Measurements from ENCODE around the gene RUFY4. TPM values are rescaled to one million over a fixed set of nuclear protein-coding genes. Genes with fewer than 3 reads are reported as not detected.
A peak's percentile ranks its signal among the peaks of the same experiment; 100 is the strongest.

RUFY4 gene
- total RNA-seq, 4 donors from 2014 or later = 0.11 TPM; not detected in 3

DNA sequence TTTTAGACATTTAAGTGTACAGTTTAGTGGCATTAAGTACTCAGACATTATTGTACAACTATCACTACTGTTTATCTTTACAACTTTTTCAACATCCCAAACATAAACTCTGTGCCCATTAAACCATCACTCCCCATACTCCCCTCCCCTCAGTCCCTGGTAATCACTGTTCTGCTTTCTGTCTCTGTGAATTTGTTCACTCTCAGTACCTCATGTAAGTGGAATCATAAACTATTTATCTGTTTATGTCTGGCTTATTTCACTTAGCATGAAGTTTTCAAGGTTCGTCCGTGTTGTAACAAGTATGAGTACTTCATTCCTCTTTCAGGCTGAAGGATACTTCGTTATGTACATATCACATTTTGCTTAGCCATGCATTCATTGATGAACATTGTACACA is 9.8 kb upstream of the RUFY4 start:
- TF ChIP-seq, protein P1, sequence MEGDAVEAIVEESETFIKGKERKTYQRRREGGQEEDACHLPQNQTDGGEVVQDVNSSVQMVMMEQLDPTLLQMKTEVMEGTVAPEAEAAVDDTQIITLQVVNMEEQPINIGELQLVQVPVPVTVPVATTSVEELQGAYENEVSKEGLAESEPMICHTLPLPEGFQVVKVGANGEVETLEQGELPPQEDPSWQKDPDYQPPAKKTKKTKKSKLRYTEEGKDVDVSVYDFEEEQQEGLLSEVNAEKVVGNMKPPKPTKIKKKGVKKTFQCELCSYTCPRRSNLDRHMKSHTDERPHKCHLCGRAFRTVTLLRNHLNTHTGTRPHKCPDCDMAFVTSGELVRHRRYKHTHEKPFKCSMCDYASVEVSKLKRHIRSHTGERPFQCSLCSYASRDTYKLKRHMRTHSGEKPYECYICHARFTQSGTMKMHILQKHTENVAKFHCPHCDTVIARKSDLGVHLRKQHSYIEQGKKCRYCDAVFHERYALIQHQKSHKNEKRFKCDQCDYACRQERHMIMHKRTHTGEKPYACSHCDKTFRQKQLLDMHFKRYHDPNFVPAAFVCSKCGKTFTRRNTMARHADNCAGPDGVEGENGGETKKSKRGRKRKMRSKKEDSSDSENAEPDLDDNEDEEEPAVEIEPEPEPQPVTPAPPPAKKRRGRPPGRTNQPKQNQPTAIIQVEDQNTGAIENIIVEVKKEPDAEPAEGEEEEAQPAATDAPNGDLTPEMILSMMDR (IDR thresholded peaks at IDR 0.05) = no peak
- TF ChIP-seq POLR2AphosphoS5 (IDR thresholded peaks at IDR 0.05) (no peak), EP300 (IDR thresholded peaks at IDR 0.05) (no peak), POLR2A (IDR thresholded peaks at IDR 0.05; ENCODE audit: low read depth) (no peak)
- H3K9me3 ChIP-seq = no peaks in the 10 kb centered on the region
- DNase-seq (ENCODE audit: extremely low spot score) = no peak
- WGBS = 69% methylated on average over 3 of the region's 3 CpGs
- no peak overlapping the region for H3K27ac ChIP-seq (replicated peaks in 1 of 4)
- no peaks in the 10 kb centered on the region for H3K27me3 ChIP-seq
- H3K4me1 ChIP-seq = no peaks in the 10 kb centered on the region
- H3K4me3 ChIP-seq = no peak overlapping the region
- intact Hi-C loops (cut with DNase I) = no loop called here
- no peaks in the 10 kb centered on the region for H3K36me3 ChIP-seq

DNA sequence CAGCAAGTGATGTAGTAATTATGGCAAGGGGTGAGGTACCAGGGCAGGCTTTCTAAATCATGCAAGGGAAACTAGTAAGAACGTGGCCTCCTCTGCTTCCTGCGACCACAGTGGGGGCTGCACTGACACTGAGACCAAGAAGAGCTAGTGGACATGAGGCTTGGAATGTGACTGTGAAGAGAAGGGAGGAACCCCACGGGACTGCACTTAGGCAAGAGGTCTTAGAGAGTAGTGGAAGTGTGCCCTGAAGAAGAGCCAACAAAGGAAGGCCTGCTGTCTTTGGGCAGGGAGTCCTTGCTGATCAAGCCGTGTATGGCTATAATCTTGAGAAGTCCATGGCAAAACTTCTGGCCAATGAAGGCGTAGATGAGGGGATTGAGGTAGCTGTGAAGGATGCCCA is 8.9 kb upstream of the RUFY4 start:
- 55% methylated on average over 5 of the region's 5 CpGs for WGBS
- Histone ChIP-seq H3K27ac (replicated peaks in 1 of 4) (no peak overlapping the region), H3K36me3 (no peaks in the 10 kb centered on the region), H3K9me3 (no peaks in the 10 kb centered on the region), H3K4me3 (no peak overlapping the region), H3K27me3 (peaks cover 0 to under 1% (median 0%) of the 10 kb centered on the region in 4 donors), H3K4me1 (no peaks in the 10 kb centered on the region)
- DNase-seq (ENCODE audit: extremely low spot score) = peak; percentile 80
- intact Hi-C loops (cut with DNase I) = no loop called here
- TF ChIP-seq, protein P1 (IDR thresholded peaks at IDR 0.05) = no peak
- no peak for TF ChIP-seq POLR2AphosphoS5 (IDR thresholded peaks at IDR 0.05)
- no peak for TF ChIP-seq POLR2A (IDR thresholded peaks at IDR 0.05; ENCODE audit: low read depth)
- TF ChIP-seq EP300 (IDR thresholded peaks at IDR 0.05) = no peak

DNA sequence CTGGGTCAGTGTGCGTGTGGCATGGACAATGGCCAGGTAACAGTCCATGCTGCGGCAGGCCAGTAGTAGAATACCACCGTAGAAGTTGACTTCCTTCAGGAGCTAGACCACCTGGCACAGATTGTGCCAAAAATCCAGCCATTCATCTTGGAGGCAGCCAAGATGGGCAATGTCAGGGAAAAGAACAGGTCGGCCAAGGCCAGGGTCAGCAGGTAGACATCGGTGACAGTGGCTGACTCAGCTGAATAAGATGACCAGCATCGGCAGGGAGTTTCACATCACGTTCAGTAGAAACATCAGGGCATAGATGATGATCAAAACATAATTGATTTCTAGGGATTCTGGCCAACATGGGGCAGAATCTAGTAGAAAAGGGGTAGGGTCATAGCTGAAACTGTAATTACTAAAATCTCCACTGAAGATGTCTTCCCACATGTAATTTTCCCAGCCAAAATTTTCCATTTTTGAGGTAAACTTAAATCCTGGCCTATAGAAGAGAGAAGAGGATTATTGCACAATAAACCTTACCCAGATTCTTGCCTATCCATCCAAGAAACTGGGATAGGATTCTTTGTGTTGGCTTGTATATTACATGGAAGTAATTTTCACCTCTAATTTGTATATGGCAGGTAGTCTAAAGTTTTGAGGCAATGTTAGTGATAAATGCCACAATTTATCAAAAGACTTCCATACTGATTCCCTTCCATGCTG is 7.9 kb upstream of the RUFY4 start:
- H3K9me3 ChIP-seq = no peaks in the 10 kb centered on the region
- H3K36me3 ChIP-seq = no peaks in the 10 kb centered on the region
- H3K27me3 ChIP-seq = peaks cover 0 to 7% (median 0%) of the 10 kb centered on the region in 4 donors
- TF ChIP-seq POLR2A (IDR thresholded peaks at IDR 0.05; ENCODE audit: low read depth) = no peak
- TF ChIP-seq, protein P1 (IDR thresholded peaks at IDR 0.05) = no peak
- no peak for TF ChIP-seq POLR2AphosphoS5 (IDR thresholded peaks at IDR 0.05)
- TF ChIP-seq EP300 (IDR thresholded peaks at IDR 0.05) = no peak
- peak; percentile 62 for DNase-seq (ENCODE audit: extremely low spot score)
- no peaks in the 10 kb centered on the region for H3K4me1 ChIP-seq
- H3K4me3 ChIP-seq = no peak overlapping the region
- H3K27ac ChIP-seq (replicated peaks in 1 of 4) = no peak overlapping the region
- intact Hi-C loops (cut with DNase I) = no loop called here
- 96% methylated on average over 7 of the region's 7 CpGs for WGBS

DNA sequence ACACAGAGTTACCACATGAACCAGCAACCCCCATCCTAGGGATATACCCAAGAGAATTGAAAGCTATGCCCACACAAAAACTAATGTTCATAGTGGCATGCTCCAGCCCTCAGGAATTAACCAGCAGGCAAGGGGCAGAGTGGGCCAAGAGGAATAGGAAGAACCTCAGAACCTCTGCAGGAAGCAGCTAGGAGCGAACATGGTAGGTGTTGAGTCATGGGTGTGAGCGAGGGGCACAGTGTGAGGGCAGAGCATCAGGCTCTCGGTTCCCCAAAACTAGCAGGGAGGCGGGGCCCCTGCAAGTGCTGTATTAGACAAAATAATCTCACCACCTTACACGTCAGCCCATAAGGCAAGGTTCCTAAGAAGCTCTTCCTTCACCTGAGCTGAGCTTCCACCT is 5.6 kb upstream of the RUFY4 start:
- H3K4me1 ChIP-seq = peaks cover 0 to 3% (median 2%) of the 10 kb centered on the region in 4 donors
- WGBS = 74% methylated on average over 5 of the region's 5 CpGs
- H3K27me3 ChIP-seq = peaks cover 0 to 23% (median 0%) of the 10 kb centered on the region in 4 donors
- intact Hi-C loops (cut with DNase I) = no loop called here
- no peak for TF ChIP-seq POLR2AphosphoS5 (IDR thresholded peaks at IDR 0.05)
- TF ChIP-seq POLR2A (IDR thresholded peaks at IDR 0.05; ENCODE audit: low read depth) = no peak
- no peak for TF ChIP-seq EP300 (IDR thresholded peaks at IDR 0.05)
- TF ChIP-seq, protein P1 (IDR thresholded peaks at IDR 0.05) = no peak
- DNase-seq (ENCODE audit: extremely low spot score) = peak; percentile 90
- no peaks in the 10 kb centered on the region for H3K36me3 ChIP-seq
- H3K4me3 ChIP-seq = no peak overlapping the region
- no peaks in the 10 kb centered on the region for H3K9me3 ChIP-seq
- no peak overlapping the region for H3K27ac ChIP-seq (replicated peaks in 1 of 4)

Measured in esophagus muscularis mucosa (tissue), 4 donors.